ENCODE measurements around the gene ENGASE. TPM values are rescaled to one million over a fixed set of nuclear protein-coding genes. Genes with fewer than 3 reads are reported as not detected.

Gene ENGASE
- total and polyA plus RNA-seq, 2 of the 4 experiments (the other 2 are of a cell fraction) = 3.9 to 12.1 TPM

- POLR2A ChIA-PET (ENCODE audit: unreplicated experiment) = no interaction called here
- H3K27me3 ChIP-seq (ENCODE audit: control insufficient read depth, insufficient read depth, low read length) = no peaks in the 10 kb centered on the region
- H4K20me1 ChIP-seq (ENCODE audit: insufficient read depth, low read length) = no peaks in the 10 kb centered on the region
- peak overlapping the region; percentile 94 for H2AK5ac ChIP-seq (ENCODE audit: low read depth, low read length)
- H2AK9ac ChIP-seq (replicated peaks; ENCODE audit: low read depth, low read length, poor library complexity) = no peak overlapping the region
- in situ Hi-C loops (cut with MboI; ENCODE audit: low sequenced_read_pairs) = no loop called here
- no peak overlapping the region for H2AFZ ChIP-seq (replicated peaks; ENCODE audit: low read length, poor library complexity)
- H3K36me3 ChIP-seq (ENCODE audit: control insufficient read depth, insufficient read depth, low read length) = no peaks in the 10 kb centered on the region
- dilution Hi-C loops (cut with HindIII; ENCODE audit: low sequenced_read_pairs, unreplicated experiment) = no loop called here
- peaks cover 0 to 5% of the 10 kb centered on the region in 2 experiments; a peak in 1 of 4 replicates for H3K79me1 ChIP-seq (ENCODE audit: low read depth in 1 of 2, low read length in 2 of 2)
- no peak overlapping the region for H3K23ac ChIP-seq (ENCODE audit: low read depth, low read length)
- no peak overlapping the region for H3K9ac ChIP-seq (ENCODE audit: low read depth, low read length)
- peak overlapping the region in 1 of 2 experiments; percentile 34; a peak in 1 of 4 replicates for H4K8ac ChIP-seq (ENCODE audit: low read depth in 2 of 2, low read length in 2 of 2)
- peak overlapping the region; percentile 74 for H3K4ac ChIP-seq (ENCODE audit: low read depth, low read length)
- peaks cover 21% of the 10 kb centered on the region for H3K9me1 ChIP-seq (ENCODE audit: insufficient read depth, low read length)
- peak overlapping the region; percentile 28; the same call in 1 of the 2 replicates for H4K5ac ChIP-seq (ENCODE audit: low read depth, low read length)
- no peaks in the 10 kb centered on the region for H3K9me3 ChIP-seq (ENCODE audit: control insufficient read depth, insufficient read depth, low read length)
- H2BK5ac ChIP-seq (ENCODE audit: low read depth, low read length, poor library complexity, severe bottlenecking) = peak overlapping the region; percentile 52
- DNase-seq = no peak
- BruUV-seq (replicated peaks) = no TSS peak
- H3K56ac ChIP-seq (ENCODE audit: extremely low read depth, insufficient read depth, low read length) = no peak overlapping the region
- H3K18ac ChIP-seq (ENCODE audit: low read depth, low read length) = peak overlapping the region; percentile 61
- peaks cover 24% of the 10 kb centered on the region for H3K4me1 ChIP-seq (ENCODE audit: control insufficient read depth, insufficient read depth, low read length)
- WGBS, 2 experiments (ENCODE audit: extremely low coverage in 2 of 2, insufficient read length in 1 of 2) = no CpG with 5 or more reads among the region's 6 CpGs
- peak overlapping the region; percentile 66; the same call in 1 of the 3 replicates for H2BK15ac ChIP-seq (ENCODE audit: low read depth, low read length)
- peak overlapping the region; percentile 35; the same call in 1 of the 2 replicates for H2BK20ac ChIP-seq (ENCODE audit: low read depth, low read length)
- no peak overlapping the region for H3K4me2 ChIP-seq (ENCODE audit: low read depth, low read length)
- no peak overlapping the region for H4K91ac ChIP-seq (ENCODE audit: insufficient read depth, low read depth, low read length)
- no peak overlapping the region for H3K4me3 ChIP-seq (ENCODE audit: insufficient read depth, low read depth, low read length)
- intact Hi-C loops (cut with micrococcal nuclease) = no loop called here
- CTCF ChIA-PET = interaction anchor here (0.6 to 1.2 kb wide), 3 partner anchors 10 to 28 kb away, joined by 3 to 7 read pairs (median 4); no protein-coding TSS in a partner anchor
- peak overlapping the region; percentile 41 for H3K27ac ChIP-seq (ENCODE audit: insufficient read depth, low read length)
- peak overlapping the region; percentile 56 for H2BK120ac ChIP-seq (ENCODE audit: low read depth, low read length)
- ATAC-seq (ENCODE audit: low read depth) = no peak
- TF ChIP-seq MAZ (IDR thresholded peaks at IDR 0.05; ENCODE audit: borderline replicate concordance, low read depth, low read length) (no peak), POLR2A (IDR thresholded peaks at IDR 0.05; ENCODE audit: low read depth, low read length) (no peak), SMC3 (IDR thresholded peaks at IDR 0.05; ENCODE audit: low read depth, low read length) (no peak), ELK1 (IDR thresholded peaks at IDR 0.05; ENCODE audit: borderline replicate concordance, low read depth, low read length) (no peak), CEBPB (IDR thresholded peaks at IDR 0.05; ENCODE audit: low read depth, low read length) (no peak), RAD21 (IDR thresholded peaks at IDR 0.05; ENCODE audit: low read length) (no peak), NFE2L2 (IDR thresholded peaks at IDR 0.05; ENCODE audit: low read depth, low read length) (no peak), MXI1 (IDR thresholded peaks at IDR 0.05; ENCODE audit: borderline replicate concordance, low read depth, low read length) (no peak), RFX5 (IDR thresholded peaks at IDR 0.05; ENCODE audit: low read depth, low read length) (no peak), MAFK (IDR thresholded peaks at IDR 0.05; ENCODE audit: low read depth, low read length) (no peak), RCOR1 (IDR thresholded peaks at IDR 0.05; ENCODE audit: insufficient replicate concordance, low read length) (no peak), CTCF (conservative IDR thresholded peaks at IDR 0.05; ENCODE audit: low read depth, low read length) (no peak), FOS (IDR thresholded peaks at IDR 0.05; ENCODE audit: low read depth, low read length) (no peak)
- TF ChIP-seq, protein P1, sequence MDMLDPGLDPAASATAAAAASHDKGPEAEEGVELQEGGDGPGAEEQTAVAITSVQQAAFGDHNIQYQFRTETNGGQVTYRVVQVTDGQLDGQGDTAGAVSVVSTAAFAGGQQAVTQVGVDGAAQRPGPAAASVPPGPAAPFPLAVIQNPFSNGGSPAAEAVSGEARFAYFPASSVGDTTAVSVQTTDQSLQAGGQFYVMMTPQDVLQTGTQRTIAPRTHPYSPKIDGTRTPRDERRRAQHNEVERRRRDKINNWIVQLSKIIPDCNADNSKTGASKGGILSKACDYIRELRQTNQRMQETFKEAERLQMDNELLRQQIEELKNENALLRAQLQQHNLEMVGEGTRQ (IDR thresholded peaks at IDR 0.05; ENCODE audit: low read depth, low read length) = no peak
- H3K14ac ChIP-seq (replicated peaks; ENCODE audit: low read depth, low read length) = peak overlapping the region; percentile 34
Observed at GRCh38 chr17:79036181-79036580, 38.4 kb upstream of the ENGASE start.
